Left cardiac atrium (tissue), 4 donors: ENCODE measurements around the gene SEC24D. TPM values are rescaled to one million over a fixed set of nuclear protein-coding genes. Genes with fewer than 3 reads are reported as not detected.

ENCODE experiments used
- ATAC-seq, 2 donors: fragments of 200-7000 bp; cut with Tn5 transposase; one replicate each; pipeline ENCODE4 v1.9.1; 2020; ENCODE audit warnings: mild to moderate bottlenecking in 2 of 2, moderate library complexity in 2 of 2
- DNase-seq: peaks from one replicate; pipeline ENCODE4 v3.0.0-alpha.2; 2020
- intact Hi-C, 2 donors: fragments of 100-400 bp; cut with DNase I; formaldehyde crosslinking; loops; one replicate each; pipeline versions ENCODE4 v1.14.1 to v1.15.1; 2022 to 2023
- total RNA-seq, 2 donors: library from RNA; stranded (reverse); fragmentation: NEBNext Ultra II Directional; extraction: Animal tissue kit (Norgen Biotek cat#: 25700); gene quantifications; one replicate each; pipeline ENCODE4 v1.2.1, GENCODE V29; 2021
- donor health status: DM: no; HTN: yes; CAD: no.
- donor health status: DM: no; HTN: yes; CAD: no; lungs with severe emphysema.
- donor health status: DM: yes; HTN: yes; CAD: no.
- donor health status: Dilated cardiomyopathy.

SEC24D gene
- total RNA-seq, 2 donors from 2014 or later: 23.6 to 42.7 TPM

GRCh38 chr4:118761397-118762016 is 74.4 kb downstream of the SEC24D start:
- peak in 1 of 2 donors; percentile 8 for ATAC-seq
- intact Hi-C loops: no loop called here
- DNase-seq: no peak

GRCh38 chr4:118760493-118760892 is 75.4 kb downstream of the SEC24D start:
- ATAC-seq: no peak
- intact Hi-C loops: no loop called here
- no peak for DNase-seq

GRCh38 chr4:118760092-118760491 is 75.8 kb downstream of the SEC24D start:
- intact Hi-C loops: no loop called here
- ATAC-seq (no peak), DNase-seq (no peak)

- no peak for ATAC-seq
- intact Hi-C loops: no loop called here
- no peak for DNase-seq
Observed at GRCh38 chr4:118759481-118759880, 76.4 kb downstream of the SEC24D start.

- no peak for DNase-seq
- ATAC-seq: peak in 1 of 2 donors; percentile 39
- intact Hi-C loops: no loop called here
Observed at GRCh38 chr4:118758293-118758692, 77.6 kb downstream of the SEC24D start.

- ATAC-seq: peak in 1 of 2 donors; percentile 65
- DNase-seq: no peak
- intact Hi-C loops: no loop called here
Observed at GRCh38 chr4:118757761-118758251, 78.1 kb downstream of the SEC24D start.

GRCh38 chr4:118756958-118757357 is 79.0 kb downstream of the SEC24D start:
- no peak for DNase-seq
- ATAC-seq: no peak
- intact Hi-C loops: no loop called here

GRCh38 chr4:118756429-118756828 is 79.5 kb downstream of the SEC24D start:
- intact Hi-C loops: no loop called here
- no peak for DNase-seq
- no peak for ATAC-seq

- ATAC-seq: peak in 1 of 2 donors; percentile 19
- DNase-seq: no peak
- intact Hi-C loops: no loop called here
Observed at GRCh38 chr4:118755438-118756226, 80.3 kb downstream of the SEC24D start.

- ATAC-seq: peak in 1 of 2 donors; percentile 12
- no peak for DNase-seq
- intact Hi-C loops: no loop called here
Observed at GRCh38 chr4:118754890-118755289, 81.0 kb downstream of the SEC24D start.

- intact Hi-C loops: no loop called here
Observed at GRCh38 chr4:118753685-118754084, 82.2 kb downstream of the SEC24D start.

GRCh38 chr4:118753096-118753495 is 82.8 kb downstream of the SEC24D start:
- intact Hi-C loops: no loop called here
- DNase-seq (no peak), ATAC-seq (no peak)

More at GRCh38 chr4:118753685-118754084, 82.2 kb downstream of the SEC24D start:
- DNase-seq (no peak), ATAC-seq (no peak)

GRCh38 chr4:118752551-118752950 is 83.4 kb downstream of the SEC24D start:
- DNase-seq (no peak), ATAC-seq (no peak)
- intact Hi-C loops: no loop called here

GRCh38 chr4:118751629-118752323 is 84.2 kb downstream of the SEC24D start:
- intact Hi-C loops: no loop called here
- no peak for DNase-seq

GRCh38 chr4:118749347-118749988 is 86.5 kb downstream of the SEC24D start:
- DNase-seq: no peak
- ATAC-seq: peak in 1 of 2 donors; percentile 49
- intact Hi-C loops: no loop called here

More at GRCh38 chr4:118751629-118752323, 84.2 kb downstream of the SEC24D start:
- peak; percentile 35 to 46 for ATAC-seq

GRCh38 chr4:118746251-118746919 is 89.5 kb downstream of the SEC24D start:
- intact Hi-C loops: no loop called here
- DNase-seq (no peak), ATAC-seq (peak; percentile 84 to 86)

- intact Hi-C loops: no loop called here
- ATAC-seq (no peak), DNase-seq (no peak)
Observed at GRCh38 chr4:118745357-118745756, 90.6 kb downstream of the SEC24D start.

- intact Hi-C loops: no loop called here
- ATAC-seq (no peak), DNase-seq (peak; percentile 34)
Observed at GRCh38 chr4:118743867-118744266, 92.1 kb downstream of the SEC24D start.

- ATAC-seq (no peak), DNase-seq (no peak)
- intact Hi-C loops: no loop called here
Observed at GRCh38 chr4:118742050-118742449, 93.9 kb downstream of the SEC24D start.
